ENCODE data around the gene NRCAM.

Gene NRCAM

GRCh38 chr7:108171164-108171563 is 285.1 kb downstream of the NRCAM start:
- H3K4me3 ChIP-seq (ENCODE audit: low read depth, low read length), result no peak overlapping the region
- peak; percentile 34 for DNase-seq (ENCODE audit: low read depth)
- no peak for TF ChIP-seq CTCF (conservative IDR thresholded peaks at IDR 0.05; ENCODE audit: low read depth, low read length)

GRCh38 chr7:108170251-108170650 is 286.0 kb downstream of the NRCAM start:
- DNase-seq (ENCODE audit: low read depth), result no peak
- TF ChIP-seq CTCF (conservative IDR thresholded peaks at IDR 0.05; ENCODE audit: low read depth, low read length), result no peak

GRCh38 chr7:108167460-108167859 is 288.8 kb downstream of the NRCAM start:
- no peak for TF ChIP-seq CTCF (conservative IDR thresholded peaks at IDR 0.05; ENCODE audit: low read depth, low read length)
- no peak for DNase-seq (ENCODE audit: low read depth)
- no peak overlapping the region for H3K4me3 ChIP-seq (ENCODE audit: low read depth, low read length)

More at GRCh38 chr7:108170251-108170650, 286.0 kb downstream of the NRCAM start:
- no peak overlapping the region for H3K4me3 ChIP-seq (ENCODE audit: low read depth, low read length)

- no peak for DNase-seq (ENCODE audit: low read depth)
- no peak overlapping the region for H3K4me3 ChIP-seq (ENCODE audit: low read depth, low read length)
- no peak for TF ChIP-seq CTCF (conservative IDR thresholded peaks at IDR 0.05; ENCODE audit: low read depth, low read length)
Measured at GRCh38 chr7:108166687-108167086, 289.5 kb downstream of the NRCAM start.

GRCh38 chr7:108165723-108166122 is 290.5 kb downstream of the NRCAM start:
- no peak overlapping the region for H3K4me3 ChIP-seq (ENCODE audit: low read depth, low read length)
- peak; percentile 62 for DNase-seq (ENCODE audit: low read depth)
- TF ChIP-seq CTCF (conservative IDR thresholded peaks at IDR 0.05; ENCODE audit: low read depth, low read length), result peak; percentile 15

- no peak overlapping the region for H3K4me3 ChIP-seq (ENCODE audit: low read depth, low read length)
- peak; percentile 16 for TF ChIP-seq CTCF (conservative IDR thresholded peaks at IDR 0.05; ENCODE audit: low read depth, low read length)
- no peak for DNase-seq (ENCODE audit: low read depth)
Measured at GRCh38 chr7:108164946-108165345, 291.3 kb downstream of the NRCAM start.

- DNase-seq (ENCODE audit: low read depth), result no peak
- H3K4me3 ChIP-seq (ENCODE audit: low read depth, low read length), result no peak overlapping the region
- TF ChIP-seq CTCF (conservative IDR thresholded peaks at IDR 0.05; ENCODE audit: low read depth, low read length), result no peak
Measured at GRCh38 chr7:108164342-108164741, 291.9 kb downstream of the NRCAM start.
